GM23248 (cell line): ENCODE measurements around the gene AFF3.

ENCODE experiments used
- EZH2 ChIP-seq: fragments of 200-600 bp; sonication (generic); IDR thresholded peaks from 2 replicates; pipeline ENCODE4 v1.6.1; 2018; ENCODE audit warnings: antibody characterized with exemption, mild to moderate bottlenecking; ENCODE audit not compliant: insufficient read depth, poor library complexity, severe bottlenecking
- EZH2phosphoT487 ChIP-seq: fragments of 200-600 bp; sonication (generic); IDR thresholded peaks from 2 replicates; pipeline ENCODE4 v1.6.1; 2018; ENCODE audit warnings: antibody characterized with exemption, moderate library complexity, mild to moderate bottlenecking, low read depth; ENCODE audit not compliant: insufficient read depth

DNA sequence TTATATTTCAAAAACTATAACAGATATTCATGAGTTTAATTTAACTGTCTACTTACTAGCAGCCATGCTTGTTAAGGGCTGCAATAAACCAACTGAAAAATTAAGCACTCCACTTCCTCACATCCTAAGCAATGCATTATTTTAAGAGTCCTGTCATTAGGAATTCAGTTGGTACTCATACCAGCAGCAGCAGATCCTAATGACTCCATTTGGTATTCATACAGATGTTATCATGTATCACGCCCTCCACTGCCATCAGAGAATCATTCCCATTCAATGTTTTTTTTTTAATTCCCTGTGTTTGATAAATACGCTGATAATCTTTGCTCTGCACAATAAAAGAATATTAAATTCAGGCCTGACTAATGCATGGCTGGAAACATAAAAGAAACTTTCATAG is 236.8 kb downstream of the AFF3 start:
- TF ChIP-seq EZH2 (no peak), EZH2phosphoT487 (no peak)
